BLaER1 (cell line): ENCODE measurements around the gene RGP1.

ENCODE experiments used
- H3K27ac ChIP-seq: shearing (Covaris generic); formaldehyde crosslinking; 2 replicates; pipeline ENCODE4 v1.8.1; 2022
- H3K27me3 ChIP-seq: shearing (Covaris generic); formaldehyde crosslinking; 2 replicates; pipeline ENCODE4 v1.8.1; 2022
- H3K36me3 ChIP-seq: shearing (Covaris generic); formaldehyde crosslinking; 2 replicates; pipeline ENCODE4 v1.8.1; 2022
- H3K4me1 ChIP-seq: shearing (Covaris generic); formaldehyde crosslinking; 2 replicates; pipeline ENCODE4 v1.8.1; 2022
- H3K4me2 ChIP-seq: shearing (Covaris generic); formaldehyde crosslinking; 2 replicates; pipeline ENCODE4 v1.8.1; 2022
- H3K4me3 ChIP-seq: shearing (Covaris generic); formaldehyde crosslinking; 2 replicates; pipeline ENCODE4 v1.8.1; 2022
- H3K9ac ChIP-seq: shearing (Covaris generic); formaldehyde crosslinking; 2 replicates; pipeline ENCODE4 v1.8.1; 2022
- H3K9me3 ChIP-seq: shearing (Covaris generic); formaldehyde crosslinking; 2 replicates; pipeline ENCODE4 v1.8.1; 2022
- H4K20me1 ChIP-seq: shearing (Covaris generic); formaldehyde crosslinking; 2 replicates; pipeline ENCODE4 v1.8.1; 2022
- Cebpa-rat ChIP-seq: shearing (Covaris generic); IDR thresholded peaks from 2 replicates; pipeline ENCODE4 v1.8.1; 2022

RGP1 gene

DNA sequence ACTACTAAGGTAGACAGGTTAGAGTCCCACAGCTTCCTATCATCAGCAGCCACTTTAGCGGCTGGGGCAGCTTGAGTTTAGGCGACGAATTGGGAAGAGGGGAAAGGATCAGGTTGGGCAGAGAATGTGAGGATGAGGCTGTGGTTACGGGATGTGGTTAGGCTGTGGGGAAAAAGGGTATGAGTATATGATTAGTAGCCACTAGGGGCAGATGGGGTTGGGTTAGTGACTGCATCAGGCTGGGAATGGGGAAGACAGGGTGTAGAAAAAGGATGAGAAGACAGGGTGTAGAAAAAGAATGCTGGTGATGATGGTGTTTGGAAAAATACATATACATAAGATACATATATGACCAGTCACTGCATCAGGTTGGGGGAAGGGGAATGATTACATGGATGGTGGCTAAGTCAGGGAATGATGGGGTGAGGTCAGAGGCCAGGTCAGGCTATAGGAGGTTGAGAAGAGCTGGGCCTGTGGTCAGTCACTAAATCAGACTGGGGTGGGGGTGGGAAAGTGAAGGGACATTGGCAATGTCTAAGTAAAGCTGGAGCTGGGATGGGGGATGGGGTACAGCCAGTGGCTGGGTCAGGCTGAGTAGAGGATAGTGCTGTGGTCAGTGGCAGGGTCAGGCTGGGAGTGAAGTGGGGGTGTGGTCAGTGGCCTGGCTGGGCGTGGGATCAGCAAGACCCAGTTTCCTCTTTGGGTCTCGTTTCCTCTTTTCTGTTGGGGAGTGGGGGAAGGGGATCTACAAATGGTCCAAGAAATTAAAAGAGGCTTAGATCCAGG lies 19.2 kb upstream of the RGP1 start:
- no peak for TF ChIP-seq Cebpa-rat
- Histone ChIP-seq H3K27ac (0 out of 2 replicates have a peak overlapping the region, but pooled peaks have one; percentile 83), H3K36me3 (peaks cover 23% of the 10 kb centered on the region), H3K9ac (no peak overlapping the region), H3K9me3 (no peaks in the 10 kb centered on the region), H3K4me3 (peak overlapping the region; percentile 89), H4K20me1 (peaks cover 66% of the 10 kb centered on the region), H3K27me3 (no peaks in the 10 kb centered on the region), H3K4me2 (peak overlapping the region; percentile 91), H3K4me1 (peaks cover 71% of the 10 kb centered on the region)

DNA sequence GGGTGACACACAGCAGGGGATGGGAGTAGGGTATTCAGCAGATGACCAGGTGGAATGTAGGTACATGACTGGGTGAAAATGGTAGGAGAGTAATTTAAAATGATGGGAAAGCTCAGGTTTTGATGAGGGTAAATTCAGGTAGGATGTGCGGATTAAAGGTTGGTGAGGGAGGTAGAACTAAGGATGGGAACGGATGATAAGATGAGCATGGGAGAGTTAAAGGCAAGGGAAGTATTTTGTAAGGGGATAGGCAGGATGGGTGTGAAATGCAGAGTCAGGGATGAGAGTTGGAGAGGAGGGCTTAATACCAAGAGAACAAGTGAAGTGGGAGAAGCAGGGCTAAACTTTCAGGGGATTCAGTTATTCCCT lies 18.6 kb upstream of the RGP1 start:
- no peak for TF ChIP-seq Cebpa-rat
- H3K4me3 ChIP-seq, result peak overlapping the region; percentile 89

DNA sequence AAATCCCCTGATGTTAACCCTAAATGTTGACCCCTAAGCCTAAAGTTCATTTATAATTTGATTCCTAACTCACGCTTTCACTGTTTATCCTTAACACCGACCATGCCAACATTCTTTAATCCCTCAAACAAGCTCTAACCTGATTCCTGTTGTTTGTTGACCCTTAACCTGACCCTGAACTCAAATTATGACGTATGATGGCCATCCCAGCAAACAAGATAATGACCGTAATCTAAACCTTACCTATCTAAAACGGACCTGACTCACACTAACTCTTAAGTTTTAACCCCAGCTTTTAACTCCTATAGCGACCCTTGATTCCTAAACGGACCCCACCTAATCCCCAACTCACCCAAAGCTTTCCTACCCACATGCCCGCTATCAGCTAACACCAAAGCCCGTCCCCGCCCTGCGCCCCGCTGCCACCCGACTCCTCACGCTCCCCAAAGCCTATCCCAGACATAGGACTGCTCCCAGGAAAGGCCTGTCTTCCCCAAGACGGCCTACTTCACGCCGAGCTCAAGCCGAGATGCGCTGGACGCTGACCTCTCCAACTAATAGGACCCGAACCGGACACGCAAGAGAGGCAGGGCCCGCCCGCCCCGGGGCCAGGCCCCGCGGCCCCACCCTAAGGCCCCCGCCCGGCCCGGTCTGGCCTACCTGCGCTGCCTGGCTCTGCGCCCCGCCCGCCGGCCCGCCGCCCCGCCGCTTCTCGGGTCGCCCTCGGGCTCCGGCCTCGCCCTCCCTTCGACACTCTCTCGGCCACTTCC lies 17.5 kb upstream of the RGP1 start:
- Histone ChIP-seq H3K4me3 (peak overlapping the region; percentile 89), H4K20me1 (peaks cover 49% of the 10 kb centered on the region), H3K27ac (peak overlapping the region; percentile 83), H3K4me1 (peaks cover 65% of the 10 kb centered on the region), H3K4me2 (peak overlapping the region; percentile 91), H3K27me3 (no peaks in the 10 kb centered on the region), H3K36me3 (peaks cover 21% of the 10 kb centered on the region), H3K9me3 (no peaks in the 10 kb centered on the region), H3K9ac (peak overlapping the region; percentile 88)
- no peak for TF ChIP-seq Cebpa-rat

More for the DNA sequence above, 18.6 kb upstream of the RGP1 start:
- Histone ChIP-seq H3K36me3 (peaks cover 23% of the 10 kb centered on the region), H3K4me2 (peak overlapping the region; percentile 91), H4K20me1 (peaks cover 61% of the 10 kb centered on the region), H3K27ac (0 out of 2 replicates have a peak overlapping the region, but pooled peaks have one; percentile 83), H3K9ac (peak overlapping the region; percentile 88), H3K27me3 (no peaks in the 10 kb centered on the region), H3K9me3 (no peaks in the 10 kb centered on the region), H3K4me1 (peaks cover 71% of the 10 kb centered on the region)

DNA sequence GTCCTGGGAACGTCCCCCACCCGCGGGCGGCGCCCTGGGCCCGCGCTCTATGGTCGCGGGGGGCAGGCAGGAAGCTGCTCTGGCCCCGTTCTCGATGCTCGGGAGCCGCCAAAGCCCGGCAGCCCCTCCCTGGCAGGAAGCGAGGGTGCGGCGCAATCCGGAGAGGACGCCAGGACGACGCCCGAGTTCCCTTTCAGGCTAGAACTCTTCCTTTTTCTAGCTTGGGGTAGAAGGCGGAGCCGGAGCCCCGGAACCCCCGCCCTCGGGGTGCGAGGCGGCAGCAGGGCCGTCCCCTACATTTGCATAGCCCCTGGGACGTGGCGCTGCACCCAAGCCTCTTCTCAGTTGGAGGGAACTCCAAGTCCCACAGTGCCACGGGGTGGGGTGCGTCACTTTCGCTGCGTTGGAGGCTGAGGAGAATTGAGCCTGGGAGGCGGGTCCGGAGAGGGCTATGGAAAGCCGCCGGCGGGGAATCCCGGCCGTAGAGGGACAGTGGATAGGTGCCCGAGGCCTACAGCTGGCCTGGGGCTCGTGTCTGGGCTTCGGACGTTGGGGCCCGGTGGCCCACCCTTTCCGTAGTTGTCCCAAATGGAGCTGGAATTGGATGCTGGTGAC lies 16.8 kb upstream of the RGP1 start, which contains the start of the genes CREB3 and TLN1:
TSS of gene CREB3 (plus strand) at position 482 of the 615 bp plus-strand sequence. CDS start at position 589, 107 bp downstream.
TSS of gene TLN1 (minus strand) at position 11 of the 615 bp plus-strand sequence. CDS start 6,501 bp downstream, outside the sequence.
- Histone ChIP-seq H3K36me3 (peaks cover 28% of the 10 kb centered on the region), H3K9me3 (no peaks in the 10 kb centered on the region), H3K4me1 (peaks cover 58% of the 10 kb centered on the region), H3K27ac (peak within 1 kb of the TSS; percentile 83), H4K20me1 (peaks cover 42% of the 10 kb centered on the region), H3K27me3 (no peaks in the 10 kb centered on the region), H3K4me2 (peak within 1 kb of the TSS; percentile 91), H3K4me3 (peak within 1 kb of the TSS; percentile 89), H3K9ac (peak within 1 kb of the TSS; percentile 88)
- no peak for TF ChIP-seq Cebpa-rat

DNA sequence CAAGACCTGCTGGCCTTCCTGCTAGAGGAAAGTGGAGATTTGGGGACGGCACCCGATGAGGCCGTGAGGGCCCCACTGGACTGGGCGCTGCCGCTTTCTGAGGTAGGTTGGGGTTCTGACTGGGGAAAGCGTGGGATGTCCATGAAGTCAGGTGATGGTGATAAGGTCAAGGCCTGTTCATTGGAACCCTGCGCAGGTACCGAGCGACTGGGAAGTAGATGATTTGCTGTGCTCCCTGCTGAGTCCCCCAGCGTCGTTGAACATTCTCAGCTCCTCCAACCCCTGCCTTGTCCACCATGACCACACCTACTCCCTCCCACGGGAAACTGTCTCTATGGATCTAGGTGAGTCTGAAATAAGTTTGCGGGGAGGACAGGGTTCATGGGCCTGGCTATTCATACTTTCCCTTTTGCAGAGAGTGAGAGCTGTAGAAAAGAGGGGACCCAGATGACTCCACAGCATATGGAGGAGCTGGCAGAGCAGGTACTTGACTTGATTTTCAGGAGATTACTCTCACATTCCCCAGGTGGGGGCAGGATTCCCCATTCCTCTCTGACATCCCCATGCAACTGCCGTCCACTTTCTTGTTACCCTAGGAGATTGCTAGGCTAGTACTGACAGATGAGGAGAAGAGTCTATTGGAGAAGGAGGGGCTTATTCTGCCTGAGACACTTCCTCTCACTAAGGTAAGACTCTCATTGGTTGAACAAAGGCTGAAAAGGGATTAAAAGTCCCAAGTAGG lies 16.1 kb upstream of the RGP1 start:
- peak overlapping the region; percentile 61 for H3K27ac ChIP-seq
- H3K9ac ChIP-seq, result peak overlapping the region; percentile 88
- H3K4me3 ChIP-seq, result peak overlapping the region; percentile 89
- peaks cover 57% of the 10 kb centered on the region for H3K4me1 ChIP-seq
- peak overlapping the region; percentile 91 for H3K4me2 ChIP-seq
- H3K27me3 ChIP-seq, result no peaks in the 10 kb centered on the region
- peaks cover 35% of the 10 kb centered on the region for H3K36me3 ChIP-seq
- no peak for TF ChIP-seq Cebpa-rat
- no peaks in the 10 kb centered on the region for H3K9me3 ChIP-seq
- H4K20me1 ChIP-seq, result peaks cover 36% of the 10 kb centered on the region

DNA sequence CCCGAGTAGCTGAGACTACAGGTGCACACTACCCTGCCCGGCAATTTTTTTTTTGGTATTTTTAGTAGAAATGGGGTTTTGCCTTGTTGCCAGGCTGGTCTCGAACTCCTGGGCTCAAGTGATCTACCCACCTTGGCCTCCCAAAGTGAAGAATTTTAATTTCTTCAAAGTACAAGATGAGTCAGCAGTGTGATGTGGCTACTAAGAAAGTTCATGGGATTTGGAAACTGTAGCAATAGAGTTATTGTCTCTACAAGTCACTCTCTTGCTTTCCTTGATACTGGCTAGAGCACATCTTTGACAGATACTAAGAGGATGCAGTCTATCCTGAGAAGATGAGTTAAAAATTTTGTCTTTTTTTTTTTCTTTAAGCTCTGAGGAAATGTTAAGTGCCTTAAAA lies 15.0 kb upstream of the RGP1 start:
- Histone ChIP-seq H3K9me3 (no peaks in the 10 kb centered on the region), H3K27ac (no peak overlapping the region), H3K4me2 (peak overlapping the region; percentile 91), H3K4me3 (no peak overlapping the region), H4K20me1 (peaks cover 24% of the 10 kb centered on the region), H3K36me3 (peaks cover 46% of the 10 kb centered on the region), H3K9ac (0 out of 2 replicates have a peak overlapping the region, but pooled peaks have one; percentile 0), H3K27me3 (no peaks in the 10 kb centered on the region), H3K4me1 (peaks cover 49% of the 10 kb centered on the region)
- no peak for TF ChIP-seq Cebpa-rat

DNA sequence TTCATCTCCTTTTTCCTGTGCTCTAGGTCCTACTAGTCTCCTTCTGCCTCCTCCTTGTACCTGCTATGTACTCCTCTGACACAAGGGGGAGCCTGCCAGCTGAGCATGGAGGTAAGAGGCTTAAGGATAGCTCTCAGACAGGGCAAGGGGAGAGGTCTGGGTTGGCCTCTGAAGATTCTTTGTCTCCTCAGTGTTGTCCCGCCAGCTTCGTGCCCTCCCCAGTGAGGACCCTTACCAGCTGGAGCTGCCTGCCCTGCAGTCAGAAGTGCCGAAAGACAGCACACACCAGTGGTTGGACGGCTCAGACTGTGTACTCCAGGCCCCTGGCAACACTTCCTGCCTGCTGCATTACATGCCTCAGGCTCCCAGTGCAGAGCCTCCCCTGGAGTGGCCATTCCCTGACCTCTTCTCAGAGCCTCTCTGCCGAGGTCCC lies 12.9 kb upstream of the RGP1 start:
- Histone ChIP-seq H3K4me2 (no peak overlapping the region), H3K9me3 (no peaks in the 10 kb centered on the region), H3K4me3 (no peak overlapping the region), H3K36me3 (peaks cover 66% of the 10 kb centered on the region), H3K4me1 (peaks cover 28% of the 10 kb centered on the region), H3K9ac (no peak overlapping the region; the same call in 1 of the 2 replicates), H4K20me1 (peaks cover 3% of the 10 kb centered on the region), H3K27me3 (no peaks in the 10 kb centered on the region), H3K27ac (no peak overlapping the region)
- TF ChIP-seq Cebpa-rat, result no peak

DNA sequence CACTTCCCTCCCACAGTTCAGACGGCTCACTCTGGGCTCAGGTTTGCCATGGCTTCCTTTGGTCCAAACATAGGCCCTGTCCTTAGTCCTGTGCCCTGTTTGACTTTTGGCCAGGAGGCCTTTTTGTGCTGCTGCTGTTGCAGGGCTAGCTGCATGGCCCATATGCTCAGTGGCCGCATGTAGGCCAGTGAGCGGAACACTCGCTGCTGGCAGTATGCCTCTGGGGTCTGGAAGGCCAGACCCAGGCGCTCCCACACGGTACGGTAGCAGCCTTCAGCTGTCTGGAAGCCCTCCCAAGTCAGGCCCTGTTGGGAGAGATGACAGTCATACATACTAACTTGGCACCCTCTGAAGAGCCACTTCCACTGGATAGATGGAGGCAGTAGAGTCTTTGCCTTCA lies 11.9 kb upstream of the RGP1 start:
- no peak overlapping the region for H3K27ac ChIP-seq
- TF ChIP-seq Cebpa-rat, result no peak
- H3K4me1 ChIP-seq, result peaks cover 35% of the 10 kb centered on the region
- peaks cover 66% of the 10 kb centered on the region for H3K36me3 ChIP-seq
- no peak overlapping the region for H3K9ac ChIP-seq
- H3K9me3 ChIP-seq, result no peaks in the 10 kb centered on the region
- no peaks in the 10 kb centered on the region for H3K27me3 ChIP-seq
- no peak overlapping the region for H3K4me2 ChIP-seq
- no peak overlapping the region for H3K4me3 ChIP-seq
- no peaks in the 10 kb centered on the region for H4K20me1 ChIP-seq

DNA sequence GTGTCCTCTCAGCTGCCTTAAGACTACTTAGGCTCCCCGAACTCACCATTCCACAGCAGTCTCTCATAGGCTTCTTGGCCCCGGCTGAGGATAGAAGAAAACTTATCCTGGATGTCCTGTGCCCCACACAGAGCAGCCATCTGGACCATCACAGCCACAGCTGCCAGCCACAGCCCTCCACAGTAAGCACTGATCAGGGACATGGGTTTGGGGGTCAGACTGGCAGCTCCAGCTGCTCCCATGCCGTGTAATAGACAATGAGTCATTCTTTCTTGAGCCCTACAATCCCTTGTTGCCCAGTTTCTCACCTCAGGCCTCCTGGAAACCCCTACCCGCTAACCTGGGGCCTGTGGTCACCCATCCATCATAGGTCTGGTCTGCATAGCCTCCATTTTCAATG lies 10.9 kb upstream of the RGP1 start:
- H3K27me3 ChIP-seq, result no peaks in the 10 kb centered on the region
- TF ChIP-seq Cebpa-rat, result no peak
- H3K4me2 ChIP-seq, result no peak overlapping the region
- no peaks in the 10 kb centered on the region for H4K20me1 ChIP-seq
- H3K4me3 ChIP-seq, result no peak overlapping the region
- peaks cover 74% of the 10 kb centered on the region for H3K36me3 ChIP-seq
- H3K9ac ChIP-seq, result peak overlapping the region; percentile 27; the same call in 1 of the 2 replicates
- H3K27ac ChIP-seq, result no peak overlapping the region
- H3K9me3 ChIP-seq, result no peaks in the 10 kb centered on the region
- H3K4me1 ChIP-seq, result peaks cover 34% of the 10 kb centered on the region
